Cerebellar cortex (tissue), 1 donor: ENCODE data around the gene ELOA.
"Not testable (repeated sequence)": the region's sequence is repeated elsewhere in the genome, so short reads cannot be mapped to it uniquely, and the experiment has no call there.

ENCODE experiments used
- DNase-seq: peaks from one replicate; pipeline ENCODE4 v3.0.0-alpha.2; 2015; ENCODE audit warnings: low spot score

The ELOA gene

GRCh38 chr1:23736437-23737134 lies 6.7 kb upstream of the ELOA start:
- DNase-seq = no peak

DNA sequence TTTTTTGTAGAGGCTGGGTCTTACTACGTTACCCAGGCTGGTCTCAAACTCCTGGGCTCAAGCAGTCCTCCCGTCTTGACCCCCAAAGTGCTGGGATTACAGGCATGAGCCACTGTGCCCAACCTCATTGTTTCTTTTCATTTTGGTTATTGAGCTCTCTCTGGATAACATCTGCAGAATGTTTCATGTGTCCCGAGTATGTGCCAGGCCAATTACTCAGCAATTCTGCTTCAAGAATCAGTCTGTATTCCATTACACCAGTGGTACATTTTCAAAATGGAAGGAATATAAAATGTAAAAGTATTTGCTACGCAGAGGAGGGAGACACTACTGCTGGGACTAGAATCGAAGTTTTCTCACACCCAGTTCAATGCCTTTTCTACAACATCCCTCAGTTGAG lies 1.7 kb upstream of the ELOA start:
- DNase-seq = no peak

GRCh38 chr1:23742670-23743286 lies 493 bp upstream of the ELOA start:
- no peak for DNase-seq

- peak; percentile 61 for DNase-seq
These were observed 2.2 kb downstream of the ELOA start for GRCh38 chr1:23745515-23745914.

GRCh38 chr1:23748016-23748415 lies 4.7 kb downstream of the ELOA start:
- no peak for DNase-seq

GRCh38 chr1:23751050-23751814 lies 8.0 kb downstream of the ELOA start:
- DNase-seq = peak; percentile 70

DNA sequence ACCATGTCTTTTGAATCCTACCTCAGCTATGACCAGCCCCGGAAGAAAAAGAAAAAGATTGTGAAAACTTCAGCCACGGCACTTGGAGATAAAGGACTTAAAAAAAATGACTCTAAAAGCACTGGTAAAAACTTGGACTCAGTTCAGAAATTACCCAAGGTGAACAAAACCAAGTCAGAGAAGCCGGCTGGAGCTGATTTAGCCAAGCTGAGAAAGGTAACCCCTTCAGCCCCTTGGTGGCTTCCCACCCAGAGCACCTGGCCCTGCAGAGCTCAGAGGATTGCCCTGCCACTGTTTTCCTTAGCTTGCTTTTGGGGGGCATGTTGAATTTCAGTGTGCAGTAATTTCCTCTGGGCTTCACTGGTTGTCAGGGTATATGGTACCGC lies 8.5 kb downstream of the ELOA start:
- DNase-seq = no peak

DNA sequence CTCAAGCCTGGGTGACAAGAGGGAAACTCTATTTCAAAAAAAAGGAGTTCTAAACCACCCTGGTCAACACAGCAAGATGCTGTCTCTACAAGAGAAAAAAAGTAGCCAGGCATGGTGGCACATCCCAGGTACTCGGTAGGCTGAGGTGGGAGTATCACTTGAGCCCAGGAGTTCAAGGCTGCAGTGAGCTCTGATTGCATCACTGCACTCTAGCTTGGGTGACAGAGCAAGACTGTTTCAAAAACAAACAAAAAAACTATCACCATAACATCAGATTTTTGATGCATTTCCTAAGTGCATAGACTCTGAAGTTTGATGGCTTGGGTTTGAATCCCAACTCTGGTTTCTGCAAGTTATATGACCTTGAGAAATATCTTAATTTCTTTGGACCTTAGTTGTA lies 9.6 kb downstream of the ELOA start:
- DNase-seq = no peak

DNA sequence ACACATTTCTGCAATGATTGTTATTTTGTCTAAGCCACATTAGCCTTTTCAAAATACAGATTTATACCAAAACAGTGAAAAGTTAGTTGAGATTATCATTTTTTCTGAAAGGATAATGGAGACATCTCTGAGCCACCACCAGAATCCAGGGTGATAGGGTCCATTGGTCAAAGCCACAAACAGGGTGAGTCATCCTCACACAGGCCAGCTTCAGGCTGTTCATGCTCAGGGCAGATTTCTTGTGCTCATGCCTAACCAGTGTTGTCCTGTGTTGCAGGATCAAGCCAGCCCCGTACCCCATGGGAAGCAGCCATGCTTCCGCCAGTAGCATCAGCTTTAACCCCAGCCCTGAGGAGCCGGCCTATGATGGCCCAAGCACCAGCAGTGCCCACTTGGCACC lies 13.4 kb downstream of the ELOA start:
- no peak for DNase-seq

DNA sequence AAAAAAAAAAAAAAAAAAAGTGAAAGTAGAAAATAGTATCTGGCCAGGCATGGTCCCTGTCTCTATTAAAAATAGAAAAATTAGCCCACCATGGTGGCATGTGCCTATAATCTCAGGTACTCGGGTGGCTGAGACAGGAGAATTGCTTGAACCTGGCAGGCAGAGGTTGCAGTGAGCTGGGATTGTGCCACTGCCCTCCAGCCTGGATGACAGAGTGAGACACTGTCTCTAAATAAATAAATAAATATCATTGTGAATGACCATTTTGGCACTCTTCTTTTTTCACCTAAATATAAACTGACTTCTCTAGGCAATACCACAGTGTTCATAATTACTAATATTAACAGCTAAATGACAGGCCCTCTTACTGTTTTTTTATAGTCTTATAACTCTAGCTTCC lies 14.5 kb downstream of the ELOA start:
- DNase-seq = no peak

- DNase-seq = no peak
These were observed 16.0 kb downstream of the ELOA start for GRCh38 chr1:23759277-23759676.

DNA sequence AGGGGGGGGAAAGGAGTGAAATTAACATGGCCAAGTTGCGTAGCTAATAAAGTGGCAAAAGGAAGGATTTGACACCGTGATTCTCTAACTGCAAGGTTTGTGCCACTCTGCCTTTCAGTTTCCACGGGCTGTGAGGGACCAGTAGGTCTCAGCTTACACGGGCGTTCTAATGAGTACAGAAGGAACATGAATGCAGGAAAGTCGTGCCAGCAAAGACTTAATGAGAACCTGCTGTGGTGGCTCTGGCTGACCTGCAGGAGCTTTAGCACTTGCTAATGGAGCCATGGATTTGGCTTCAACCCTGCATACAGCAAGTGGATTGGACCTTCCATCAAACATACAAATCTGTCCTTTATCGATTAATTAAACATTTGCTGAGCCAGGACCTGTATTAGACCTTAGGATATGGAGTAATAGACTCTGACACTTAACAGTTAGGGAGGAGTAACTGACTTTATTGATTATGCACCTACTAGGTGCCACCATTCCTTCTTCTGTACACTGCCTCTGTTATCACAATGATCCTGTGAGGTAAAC lies 19.8 kb downstream of the ELOA start:
- DNase-seq = no peak

DNA sequence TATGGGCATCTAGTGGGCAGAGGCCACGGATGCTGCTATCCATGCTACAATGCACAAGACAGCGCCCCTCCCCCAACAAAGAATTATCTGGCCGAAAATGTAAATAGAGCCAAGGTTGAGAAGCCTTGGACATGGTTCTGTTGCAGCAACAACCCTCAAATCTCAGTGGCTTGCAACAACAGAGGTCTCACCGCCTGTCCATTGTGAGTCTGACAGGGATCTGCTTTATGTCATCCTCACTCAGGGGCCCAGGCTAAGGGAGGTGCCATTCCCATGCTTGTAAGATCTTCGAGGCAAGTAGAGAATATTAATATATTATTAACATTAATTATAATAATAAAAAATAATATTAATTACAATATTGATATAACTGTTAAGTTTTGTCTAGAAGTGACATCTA lies 25.5 kb downstream of the ELOA start:
- DNase-seq = no peak

DNA sequence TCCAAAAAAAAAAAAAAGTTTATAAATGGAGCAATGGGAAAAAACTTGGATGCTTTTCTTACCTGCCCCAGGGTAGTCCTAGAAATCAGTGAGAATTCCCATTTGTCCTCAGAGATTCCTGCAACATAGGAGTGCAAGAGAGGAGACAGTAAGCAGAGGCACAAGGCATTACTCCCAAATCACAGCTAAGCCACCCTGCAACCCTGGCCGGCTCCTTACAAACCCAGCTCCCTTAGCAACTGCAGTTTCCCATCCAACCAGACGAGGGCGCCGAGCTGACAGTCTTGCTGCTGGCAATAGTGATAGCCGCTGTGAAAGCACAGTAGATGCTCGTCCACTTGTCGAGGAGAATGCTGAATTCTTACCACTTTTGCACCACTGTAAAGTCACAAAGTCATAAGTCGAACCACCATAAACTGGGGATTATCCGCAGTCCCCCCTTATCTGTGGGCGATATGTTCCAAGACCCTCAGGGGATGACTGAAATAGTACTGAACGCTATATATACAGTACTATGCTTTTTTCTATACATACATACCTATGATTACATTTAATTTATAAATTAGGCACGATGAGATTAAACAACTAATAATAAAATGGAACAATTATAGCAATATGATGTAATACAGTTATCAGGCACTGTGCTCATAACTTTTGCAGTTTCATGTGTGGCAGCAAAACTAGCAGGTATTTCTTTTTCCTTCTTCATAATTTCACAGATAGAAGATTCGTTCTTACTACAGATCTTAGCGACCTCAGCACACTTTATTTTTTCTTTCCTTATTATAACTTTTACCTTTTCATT lies 29.0 kb downstream of the ELOA start:
- peak; percentile 92 for DNase-seq

- no peak for DNase-seq
These were observed 29.6 kb downstream of the ELOA start for GRCh38 chr1:23772854-23773242.

- no peak for DNase-seq
These were observed 31.1 kb downstream of the ELOA start for GRCh38 chr1:23774174-23774880.

GRCh38 chr1:23776217-23776616 lies 32.9 kb downstream of the ELOA start:
- DNase-seq = no peak

DNA sequence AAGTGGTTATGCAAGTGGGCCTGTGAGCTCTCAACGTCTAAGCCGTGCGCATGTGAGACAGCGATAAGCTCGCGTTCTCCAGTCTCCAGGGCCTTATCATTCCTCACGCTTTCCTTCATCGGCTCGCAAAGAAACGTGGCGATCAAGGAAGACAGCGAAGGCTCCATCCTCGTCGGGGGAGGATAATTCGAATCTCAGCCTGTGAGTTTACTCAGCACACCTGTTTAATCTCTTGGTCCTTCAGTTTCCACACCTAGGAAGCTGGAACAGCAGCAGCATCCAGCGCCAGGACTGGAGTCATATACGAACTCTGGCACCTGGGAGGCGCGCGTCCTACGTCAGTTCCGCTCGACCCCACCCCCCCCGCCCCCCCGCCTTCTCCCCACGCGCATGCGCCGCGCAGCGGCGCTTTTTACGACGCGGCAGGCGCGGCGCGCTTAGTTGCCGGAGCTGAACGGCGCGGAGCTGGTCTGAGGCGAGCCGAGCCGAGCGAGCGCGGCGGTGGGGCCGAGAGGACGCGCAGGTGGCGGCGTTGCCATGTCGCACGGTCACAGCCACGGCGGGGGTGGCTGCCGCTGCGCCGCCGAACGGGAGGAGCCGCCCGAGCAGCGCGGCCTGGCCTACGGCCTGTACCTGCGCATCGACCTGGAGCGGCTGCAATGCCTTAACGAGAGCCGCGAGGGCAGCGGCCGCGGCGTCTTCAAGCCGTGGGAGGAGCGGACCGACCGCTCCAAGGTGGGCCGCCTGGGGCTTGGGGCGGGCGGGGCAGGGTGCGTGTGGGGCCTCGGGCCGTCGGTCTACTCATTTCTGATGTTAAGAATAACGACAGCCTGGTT lies 34.9 kb downstream of the ELOA start, which contains the start of gene PITHD1:
PITHD1 (plus strand) TSS at position 440 of the 836 bp plus-strand sequence; CDS start at position 538, 98 bp downstream.
- DNase-seq = peak; percentile 87

- DNase-seq = no peak
These were observed 36.6 kb downstream of the ELOA start for GRCh38 chr1:23779826-23780371.

DNA sequence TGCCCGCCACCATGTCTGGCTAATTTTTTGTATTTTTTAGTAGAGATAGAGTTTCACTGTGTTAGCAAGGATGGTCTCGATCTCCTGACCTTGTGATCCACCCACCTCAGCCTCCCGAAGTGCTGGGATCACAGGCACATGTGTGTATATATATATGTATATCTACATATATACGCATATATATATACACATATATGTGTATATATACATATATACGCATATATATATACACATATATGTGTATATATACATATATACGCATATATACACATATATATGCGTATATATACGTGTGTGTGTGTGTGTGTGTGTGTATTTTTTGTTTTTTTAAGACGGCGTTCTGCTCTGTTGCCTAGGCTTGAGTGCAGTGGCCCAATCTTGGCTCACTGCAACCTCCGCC lies 39.9 kb downstream of the ELOA start:
- DNase-seq = not testable (repeated sequence)
